SIG-M5 (cell line): ENCODE data around the gene PDE4B.

Experiments used
- DNase-seq: peaks from one replicate; lab custom pipeline; 2025; lab: John Stamatoyannopoulos, UW

PDE4B gene

DNA sequence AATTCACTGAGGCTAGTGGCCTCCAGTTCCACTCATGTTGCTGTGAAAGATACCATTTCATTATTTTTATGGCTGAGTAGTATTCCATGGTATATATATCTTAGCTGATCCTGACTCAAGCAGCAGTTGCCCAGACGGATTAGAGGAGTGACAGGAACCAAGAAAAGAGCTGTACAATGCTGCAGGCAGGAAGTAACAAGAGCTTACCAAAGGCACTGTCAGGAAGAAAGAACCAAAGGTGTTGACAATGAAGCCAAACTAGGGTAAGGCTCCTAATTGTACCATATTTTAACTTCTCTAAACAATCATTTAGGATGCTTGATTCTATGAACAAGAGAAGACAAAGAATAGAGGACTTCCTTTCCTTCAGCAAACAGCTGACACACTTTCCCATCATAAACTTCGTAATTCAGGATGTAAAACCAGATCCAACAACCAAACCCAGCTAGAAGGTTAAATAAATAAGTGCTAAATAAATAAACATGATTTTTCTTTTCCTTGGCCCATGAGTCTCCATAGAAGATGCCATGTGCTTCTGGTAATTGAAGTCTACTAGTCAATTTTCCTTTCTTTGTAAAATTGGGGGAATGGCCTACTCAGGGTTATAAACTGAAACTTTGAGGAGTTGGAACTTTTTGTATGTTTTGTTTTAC lies 493.0 kb downstream of the PDE4B start:
- no peak for DNase-seq

DNA sequence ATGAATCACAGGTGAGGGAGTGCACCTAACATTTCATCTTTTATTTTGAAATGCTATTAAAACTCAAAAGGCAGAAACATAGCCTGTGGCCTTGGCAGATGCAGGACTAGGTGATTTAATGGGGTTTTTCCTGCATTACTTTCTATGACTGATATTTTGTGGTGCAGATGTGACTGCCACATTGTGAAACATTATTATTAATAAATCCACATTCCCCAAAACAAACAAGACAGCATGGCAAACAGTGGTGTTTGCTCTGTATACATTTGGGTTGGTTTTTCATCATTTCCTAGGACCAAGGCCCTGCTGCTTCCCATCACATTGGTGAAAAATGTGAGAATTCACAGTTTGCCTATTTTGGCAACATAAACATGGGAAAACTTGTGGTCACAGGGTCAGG lies 493.6 kb downstream of the PDE4B start:
- DNase-seq = no peak

DNA sequence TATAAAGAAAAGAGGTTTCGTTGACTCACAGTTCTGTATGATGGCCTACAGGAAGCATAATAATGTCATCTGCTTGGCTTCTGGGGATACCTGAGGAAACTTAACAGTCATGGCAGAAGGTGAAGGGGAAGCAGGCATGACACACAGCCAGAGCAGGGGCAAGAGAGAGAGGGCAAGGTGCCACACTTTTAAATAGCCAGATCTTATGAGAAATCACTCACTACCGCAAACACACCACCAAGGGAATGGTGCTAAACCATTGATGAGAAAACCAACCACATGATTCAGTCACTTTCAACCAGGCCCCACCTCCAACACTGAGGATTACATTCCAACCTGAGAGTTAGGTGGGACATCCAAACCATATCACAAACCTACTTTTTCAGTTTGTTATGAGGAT lies 495.4 kb downstream of the PDE4B start:
- no peak for DNase-seq

DNA sequence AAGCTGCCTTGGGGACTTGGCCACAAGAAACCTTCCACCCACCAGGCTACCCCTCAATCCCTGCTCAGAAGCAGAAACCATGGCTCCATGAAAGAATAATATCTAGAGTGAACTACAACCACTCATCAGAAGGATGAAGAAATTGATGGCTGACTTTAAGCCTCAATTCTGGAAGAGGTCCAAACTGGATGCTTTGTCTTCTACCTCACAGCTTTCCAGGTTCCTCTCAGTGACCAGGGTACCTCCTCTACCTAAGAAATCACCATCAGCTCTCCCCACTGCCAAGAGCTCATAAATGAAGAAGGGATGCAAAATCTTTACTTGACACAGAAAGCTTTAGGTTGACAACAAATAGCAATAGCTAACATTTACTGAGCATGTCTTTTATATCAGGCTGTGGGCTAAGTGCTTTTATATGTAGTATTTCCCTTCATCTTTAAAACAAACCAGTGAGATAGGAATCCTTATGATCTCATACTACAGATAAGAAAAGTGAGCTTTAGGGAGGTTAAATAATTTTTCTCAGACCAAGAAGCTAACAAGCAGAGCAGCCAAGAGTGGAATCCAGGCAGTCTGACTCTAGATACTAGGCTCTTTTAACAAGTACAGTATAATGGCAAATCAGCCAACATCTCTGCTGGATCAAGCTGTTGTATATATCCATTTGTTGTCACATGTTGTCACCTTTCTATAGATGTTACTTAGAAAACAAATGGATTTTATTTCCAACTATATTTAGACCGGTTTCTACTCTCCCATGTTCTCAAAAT lies 498.3 kb downstream of the PDE4B start:
- DNase-seq = no peak

DNA sequence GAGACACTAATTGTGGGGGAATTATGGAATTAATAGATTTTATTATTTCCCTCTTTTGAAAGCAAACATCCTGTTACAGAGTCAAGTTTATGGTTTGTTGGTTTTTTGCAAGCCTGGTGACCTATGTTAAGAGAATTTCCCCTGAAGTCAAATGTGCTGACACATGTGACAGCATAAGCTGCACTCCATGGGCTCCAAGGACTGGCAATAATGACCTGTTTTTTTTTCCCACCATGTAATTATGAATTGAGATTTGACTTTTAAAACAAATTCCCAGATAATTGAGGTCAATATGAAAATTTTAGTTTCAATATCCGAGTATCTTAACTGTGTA lies 498.8 kb downstream of the PDE4B start:
- no peak for DNase-seq

DNA sequence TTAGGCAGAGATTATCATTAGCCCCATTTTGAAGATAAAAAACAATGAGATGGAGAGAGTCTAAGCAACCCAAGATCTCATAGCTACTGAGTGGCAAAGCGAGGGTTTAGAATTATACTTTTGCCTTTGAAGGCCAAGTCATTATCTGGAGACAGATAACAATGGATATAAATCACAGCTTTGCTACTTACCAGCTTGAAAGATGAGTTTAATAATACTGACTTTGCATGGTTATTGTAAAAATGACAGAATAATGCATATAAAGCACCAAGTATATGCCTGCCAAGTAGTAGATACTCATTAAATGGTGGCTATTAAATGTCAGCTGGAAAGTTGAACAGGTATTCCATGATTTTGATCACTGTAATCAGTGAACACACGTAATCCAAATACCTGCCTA lies 499.6 kb downstream of the PDE4B start:
- DNase-seq = no peak

DNA sequence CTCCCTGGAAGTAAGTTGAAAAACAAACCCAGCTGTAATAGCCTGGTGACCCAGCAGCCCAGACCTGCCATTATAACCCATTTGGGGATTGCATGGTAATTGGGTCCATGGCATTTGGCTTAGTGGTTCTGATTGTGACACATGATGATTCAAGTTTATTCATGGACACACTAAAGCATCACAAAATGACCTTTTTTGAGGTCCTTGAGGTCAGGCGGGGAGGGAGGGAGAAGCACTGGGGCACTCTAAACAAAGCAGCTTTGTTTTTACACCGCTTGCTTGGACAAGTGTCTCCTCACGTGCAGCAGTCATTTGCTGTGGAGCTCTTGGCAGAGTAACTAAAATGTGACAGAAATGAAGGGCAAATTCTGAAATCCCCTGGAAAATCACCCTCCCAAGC lies 500.2 kb downstream of the PDE4B start:
- DNase-seq = no peak

DNA sequence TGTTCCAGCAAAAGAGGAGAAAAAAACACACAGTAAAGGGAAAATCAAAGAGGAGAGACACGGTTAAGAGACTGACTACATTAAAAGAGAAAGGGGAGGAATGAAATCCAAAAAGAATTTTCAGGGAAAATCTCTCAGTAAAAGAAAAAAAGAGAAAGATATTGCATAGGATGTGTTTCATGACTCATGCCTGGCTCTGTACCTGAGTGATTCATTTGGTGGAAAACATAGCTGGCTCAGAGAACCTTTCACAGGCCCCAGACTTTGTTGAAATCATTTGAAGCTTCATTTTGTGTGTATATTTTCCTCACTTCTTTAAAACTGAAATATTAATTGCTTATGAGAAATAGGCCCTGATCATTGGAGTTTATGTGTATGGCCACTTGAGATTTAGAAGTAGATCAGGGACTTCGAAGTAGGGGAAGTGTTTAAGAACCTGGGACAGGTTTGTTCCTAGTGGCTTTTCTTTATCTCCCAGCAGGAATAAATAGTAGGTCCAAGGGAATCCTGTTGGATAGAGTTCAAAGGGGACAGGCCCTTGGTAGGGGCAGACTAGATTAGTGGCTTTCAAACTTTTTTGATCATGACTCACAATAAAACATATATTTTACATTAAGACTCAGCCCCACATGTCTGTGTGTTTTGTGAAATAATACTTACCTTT lies 502.1 kb downstream of the PDE4B start:
- no peak for DNase-seq

DNA sequence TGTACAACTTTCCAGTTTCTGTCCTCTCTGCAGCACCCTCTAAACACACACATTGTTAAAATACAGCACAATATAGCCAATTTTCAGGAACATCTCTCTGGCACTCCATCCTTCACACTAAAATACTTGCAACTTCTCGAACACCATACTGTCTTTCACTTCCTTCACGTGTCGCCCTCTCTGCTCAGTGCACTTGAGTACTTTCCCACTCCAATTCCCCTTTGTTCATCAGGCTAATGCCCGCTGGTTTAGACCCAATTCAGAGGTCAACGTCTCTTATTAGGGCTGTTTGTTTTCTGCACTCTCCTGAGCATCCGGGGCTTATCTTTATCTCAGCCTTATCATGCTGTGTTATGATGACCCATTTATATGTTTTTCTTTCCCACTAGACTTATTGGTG lies 503.1 kb downstream of the PDE4B start:
- DNase-seq = no peak

DNA sequence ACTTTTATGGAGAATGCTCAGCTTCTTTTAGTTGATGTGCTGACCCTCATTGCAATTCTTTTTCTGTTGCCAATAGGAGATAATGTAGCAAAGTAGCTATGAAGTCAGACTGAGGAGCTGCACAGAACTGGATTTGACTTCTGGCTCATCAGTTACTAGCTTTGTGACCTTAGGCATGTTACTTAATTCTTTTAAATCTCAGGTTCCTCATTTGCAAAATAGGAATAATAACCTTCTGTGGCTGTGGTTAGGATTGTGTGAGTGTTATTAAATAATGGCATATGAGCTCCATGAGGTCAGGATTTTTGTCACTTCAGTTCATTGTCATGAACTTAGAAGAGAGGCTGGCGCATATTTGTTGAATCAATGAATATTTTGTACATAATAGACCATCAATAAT lies 503.7 kb downstream of the PDE4B start:
- DNase-seq = no peak

DNA sequence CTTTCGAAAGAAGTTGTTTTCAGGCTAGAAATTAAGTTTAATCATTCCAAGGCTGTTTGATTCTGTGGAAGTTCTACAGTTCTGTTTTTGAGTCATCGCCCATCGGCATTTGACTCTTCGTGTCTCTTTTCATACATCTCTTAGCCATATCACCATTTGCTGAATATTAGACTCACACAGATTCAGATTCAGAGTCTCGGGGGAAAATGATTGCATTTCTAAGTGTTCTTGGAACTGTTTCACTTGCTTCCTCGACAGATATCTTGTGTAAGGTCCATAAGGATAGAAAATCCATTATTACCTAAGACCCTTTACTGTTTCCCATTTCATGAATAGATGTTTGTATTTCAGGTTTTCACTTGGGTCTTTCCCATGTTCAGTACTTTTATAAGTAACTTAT lies 504.3 kb downstream of the PDE4B start:
- DNase-seq = no peak

DNA sequence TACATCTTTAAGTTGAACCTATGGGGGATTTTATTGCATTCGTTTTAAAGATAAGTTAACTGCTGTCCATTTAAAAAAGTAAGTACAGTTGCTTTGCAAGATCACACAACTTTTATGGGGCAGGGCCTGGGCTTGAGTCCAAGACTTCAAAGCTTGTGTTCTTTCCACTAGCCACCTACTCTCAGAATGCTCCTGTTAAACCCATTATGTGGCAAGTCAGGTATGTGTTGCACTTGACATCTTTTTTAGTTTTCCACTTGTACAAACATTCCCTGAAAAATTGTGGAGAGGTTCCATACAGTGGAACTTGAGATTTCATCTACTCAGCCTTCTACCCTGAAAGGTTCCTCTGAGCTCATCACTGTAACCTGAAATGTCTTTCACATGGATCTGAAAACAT lies 505.8 kb downstream of the PDE4B start:
- DNase-seq = no peak

DNA sequence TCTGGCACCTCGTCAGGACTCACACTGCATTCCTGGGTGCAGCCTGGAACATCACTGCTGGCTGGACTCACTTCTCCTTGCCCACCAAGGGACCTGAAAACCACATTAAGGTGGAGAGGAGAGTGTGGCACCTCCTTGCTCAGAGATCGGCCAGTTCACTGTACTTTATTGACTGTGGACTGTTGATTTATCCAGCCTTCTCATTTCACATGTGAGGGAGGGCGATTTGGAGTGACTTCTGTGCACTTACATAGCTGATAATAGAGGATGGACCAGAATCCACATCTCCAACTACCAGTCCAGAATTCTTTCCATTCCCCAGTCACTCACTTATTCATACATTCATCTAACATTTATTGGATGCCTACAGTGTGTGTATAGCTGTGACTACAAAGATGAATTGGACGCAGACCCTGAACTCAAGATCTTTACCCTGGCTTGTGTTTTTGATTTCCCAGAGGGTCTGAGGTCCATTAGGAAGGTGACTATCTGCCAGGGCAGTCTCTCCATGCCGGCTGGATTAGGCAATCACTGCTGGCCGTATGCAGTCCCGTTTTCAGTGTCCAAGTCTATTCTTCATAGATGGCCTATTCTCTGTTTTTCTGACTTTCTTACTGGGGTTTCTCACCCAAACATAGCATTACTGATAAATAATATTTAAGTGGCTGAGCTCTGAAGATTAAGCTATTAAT lies 507.7 kb downstream of the PDE4B start:
- DNase-seq = no peak

DNA sequence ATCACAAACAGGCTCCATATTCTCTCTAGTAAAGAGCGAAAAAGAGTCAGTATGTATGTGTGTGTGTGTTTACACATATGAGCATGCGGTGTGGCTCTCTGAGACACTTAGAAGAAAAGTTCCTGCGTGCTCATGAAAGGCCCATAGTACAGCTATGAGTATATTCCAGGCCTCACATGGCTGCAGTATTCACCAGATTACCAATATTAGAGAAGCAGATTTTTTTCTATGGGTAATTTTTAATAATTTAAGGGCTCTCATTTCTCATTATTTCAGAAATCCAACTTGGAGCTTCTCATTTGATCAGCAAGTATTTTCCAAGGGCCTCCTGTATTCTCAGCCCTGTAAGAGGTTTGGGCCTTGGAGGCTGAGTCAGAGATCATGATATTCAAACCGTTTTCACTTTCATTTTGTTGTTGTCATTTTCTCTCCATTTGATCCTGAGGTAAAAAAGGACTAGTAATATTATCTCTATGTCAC lies 508.3 kb downstream of the PDE4B start:
- DNase-seq = no peak

DNA sequence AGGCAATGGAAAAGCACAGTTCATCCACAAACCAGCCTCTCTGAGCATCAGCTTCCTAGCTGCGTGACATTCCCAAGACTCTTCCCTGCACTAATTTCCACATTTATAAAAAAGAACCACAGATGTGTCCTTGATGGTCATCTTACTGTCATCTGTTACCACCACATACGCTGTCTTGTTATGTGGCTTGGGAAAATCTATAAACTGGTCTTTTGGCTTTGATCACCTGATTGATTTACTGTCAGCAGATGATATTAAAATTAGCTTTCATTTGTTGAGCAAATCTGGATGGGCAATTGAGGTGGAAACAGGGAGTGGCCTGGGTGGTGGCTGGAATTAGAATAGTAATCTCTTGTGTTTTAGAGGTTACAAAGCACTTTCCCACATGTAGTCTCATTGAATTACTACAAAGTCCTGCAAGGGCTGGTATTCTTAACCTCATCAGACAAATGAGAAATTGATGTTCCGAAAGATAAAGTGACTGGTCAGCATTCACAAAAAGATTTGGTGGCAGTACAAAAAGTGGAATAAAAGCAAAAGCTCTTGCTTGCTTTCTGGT lies 509.6 kb downstream of the PDE4B start:
- DNase-seq = no peak

DNA sequence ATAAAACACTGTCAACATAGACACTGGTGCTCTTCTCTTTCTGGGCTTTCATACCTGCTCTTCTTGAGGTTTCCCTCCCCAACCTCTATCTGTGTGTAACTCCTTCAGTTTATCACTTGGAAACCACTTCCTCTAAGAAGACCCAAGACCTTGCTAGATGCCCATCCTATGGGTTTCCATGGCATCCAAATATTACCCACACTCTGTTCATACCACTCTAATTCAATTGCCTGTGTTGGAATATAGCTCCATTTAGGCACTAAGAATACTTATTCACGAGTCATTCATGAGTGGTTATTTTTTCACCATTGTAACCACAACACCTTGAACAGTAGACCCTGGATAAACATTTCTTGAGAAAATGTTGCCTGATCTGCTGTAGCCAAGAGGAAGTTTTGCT lies 510.1 kb downstream of the PDE4B start:
- DNase-seq = no peak

DNA sequence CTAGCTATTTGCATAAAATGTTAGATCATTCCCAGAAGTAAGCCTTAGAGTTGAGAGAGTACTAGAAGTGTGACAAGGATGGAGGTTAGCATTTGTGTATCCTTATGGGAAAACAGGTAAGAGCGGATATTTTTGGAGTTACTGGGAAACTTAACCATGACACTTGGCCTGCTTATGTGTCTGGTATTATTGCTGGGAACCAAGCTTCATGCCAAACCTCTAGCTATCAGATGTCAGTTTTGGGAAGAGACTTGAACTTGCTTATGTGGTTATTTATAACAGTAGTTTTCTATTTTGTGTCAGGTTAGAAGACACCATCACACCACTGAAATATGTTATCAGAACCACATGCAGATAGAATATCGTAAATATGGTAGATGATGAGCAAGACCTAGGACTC lies 511.0 kb downstream of the PDE4B start:
- no peak for DNase-seq

DNA sequence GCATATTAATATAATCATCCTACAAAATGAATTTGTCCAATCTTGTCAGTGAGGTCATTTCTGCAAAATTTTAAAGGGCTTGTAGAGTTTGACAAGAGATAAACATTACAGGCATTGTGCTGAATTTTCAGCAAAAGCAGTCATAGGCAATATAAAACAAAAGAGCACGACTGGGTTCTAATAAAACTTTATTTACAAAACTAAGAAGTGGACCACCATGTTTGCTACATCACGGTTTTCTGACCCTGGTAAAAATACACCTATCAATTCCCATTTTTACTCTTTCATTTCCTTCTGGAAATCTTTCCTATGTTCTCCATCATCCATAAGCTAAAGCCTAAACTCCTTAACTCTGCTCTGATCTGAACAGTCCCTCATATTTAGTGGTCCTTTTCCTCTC lies 511.4 kb downstream of the PDE4B start:
- DNase-seq = no peak

DNA sequence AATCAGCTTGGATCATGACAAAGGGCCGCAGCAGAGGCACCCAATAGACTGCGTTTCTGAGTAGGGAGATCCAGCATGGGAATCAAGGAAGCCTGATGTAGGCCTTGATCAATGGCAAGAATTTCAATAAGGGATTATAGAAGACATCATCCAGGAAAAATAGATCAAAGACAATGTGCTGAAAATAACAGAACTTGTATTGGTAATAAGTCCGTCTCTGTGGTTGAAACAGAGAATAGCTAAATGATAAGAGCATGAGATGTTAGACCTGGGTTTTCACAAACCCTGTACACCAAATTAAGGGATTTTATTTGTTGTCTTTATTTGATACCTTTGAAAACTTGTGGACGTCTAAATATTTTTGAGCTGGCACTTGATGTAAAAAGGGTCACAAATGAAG lies 513.2 kb downstream of the PDE4B start:
- DNase-seq = no peak

DNA sequence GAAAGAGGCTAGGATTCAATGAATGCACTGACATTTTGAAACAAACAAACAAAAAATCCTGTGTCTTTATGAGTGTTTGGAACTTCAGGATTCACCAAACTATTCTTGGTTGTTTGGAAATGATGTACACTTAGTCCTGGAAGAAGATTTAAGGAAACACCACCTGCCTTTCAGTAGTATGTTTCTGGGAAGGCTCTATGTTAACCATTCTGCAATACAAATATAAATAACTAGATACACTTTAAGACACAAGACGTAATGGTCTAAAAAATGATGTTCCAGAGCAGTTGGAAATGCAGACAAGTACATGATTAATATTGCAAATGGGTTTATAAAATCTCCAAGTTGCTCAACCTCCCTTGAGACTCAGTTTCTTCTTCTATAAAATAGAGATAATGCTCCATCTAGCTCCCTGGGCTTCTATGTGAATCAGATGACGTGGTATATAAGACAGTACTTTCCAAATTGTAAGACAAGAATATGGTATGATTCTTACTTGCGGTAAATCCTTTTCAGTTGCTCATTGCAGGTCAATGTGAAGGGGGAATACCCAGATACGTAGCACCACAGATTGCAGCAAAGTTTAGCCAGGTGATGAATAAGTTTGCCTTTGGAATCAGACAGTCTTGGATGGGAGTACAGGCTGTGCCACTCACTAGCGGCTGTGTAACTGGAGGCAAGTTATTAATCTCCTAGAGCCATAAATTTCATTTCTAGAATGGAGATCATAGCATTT lies 516.5 kb downstream of the PDE4B start:
- DNase-seq = no peak

DNA sequence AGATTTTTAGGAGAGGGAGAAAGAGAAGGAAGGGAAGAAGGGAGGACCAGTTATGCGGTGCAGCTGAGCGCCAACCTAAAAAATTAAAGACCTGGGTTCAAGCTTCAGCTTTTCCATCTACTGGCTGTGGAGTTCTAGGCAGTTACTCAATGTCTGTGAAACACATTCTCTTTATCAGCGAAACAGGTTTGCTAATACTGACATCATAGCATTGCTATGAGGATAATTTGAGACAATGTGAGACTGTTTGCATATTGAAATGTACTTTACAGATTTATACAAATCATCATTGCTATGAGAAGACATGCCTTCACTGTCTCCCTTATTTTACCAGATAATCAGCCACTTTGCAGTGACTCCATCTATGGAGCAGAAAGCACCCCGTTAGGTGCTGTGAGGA lies 518.4 kb downstream of the PDE4B start:
- no peak for DNase-seq

DNA sequence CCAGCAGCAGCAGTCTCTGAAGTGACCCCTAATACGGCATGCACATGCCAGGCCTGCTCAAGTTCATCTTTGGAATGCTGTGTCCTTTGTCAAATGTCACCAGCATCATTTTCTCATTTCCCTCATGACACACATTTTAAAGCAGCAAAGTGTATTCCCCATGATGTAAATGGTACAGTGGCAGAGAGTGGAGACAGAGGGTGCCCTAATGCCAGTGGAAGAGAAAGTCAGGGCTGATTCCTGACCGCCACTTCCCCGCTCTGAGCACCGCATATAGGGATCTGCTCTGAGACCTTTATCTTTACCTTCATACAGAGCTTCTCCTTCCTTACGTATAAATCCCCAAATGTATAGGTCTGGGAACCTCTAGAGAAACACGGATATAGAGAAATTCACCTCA lies 518.9 kb downstream of the PDE4B start:
- no peak for DNase-seq
